Stomach (tissue), 4 donors: Measurements from ENCODE around the gene NCOA5.

ENCODE experiments used
- EP300 ChIP-seq: sonication (generic); formaldehyde crosslinking; IDR thresholded peaks from one replicate; pipeline ENCODE4 v1.6.1; 2017; ENCODE audit warnings: antibody characterized with exemption
- POLR2A ChIP-seq, 4 donors: fragments of 450-650 bp; IDR thresholded peaks; one replicate each; pipeline ENCODE4 v1.6.1; 2016; ENCODE audit warnings: antibody characterized with exemption in 4 of 4, control low read depth in 2 of 4, mild to moderate bottlenecking in 1 of 4, moderate library complexity in 1 of 4
- TF ChIP-seq, protein P1 (sequence below), 7 experiments: fragments of 450-650 bp in 4 of 7; fragments of 200-600 bp in 3 of 7; sonication (generic) in 3 of 7; IDR thresholded peaks; one replicate each; pipeline ENCODE4 v1.5.1; 2016 to 2019; ENCODE audit warnings: antibody characterized with exemption in 7 of 7, control low read depth in 2 of 7, mild to moderate bottlenecking in 1 of 7

GRCh38 chr20:46122071-46122470, 32.3 kb upstream of the NCOA5 start:
- TF ChIP-seq, protein P1, sequence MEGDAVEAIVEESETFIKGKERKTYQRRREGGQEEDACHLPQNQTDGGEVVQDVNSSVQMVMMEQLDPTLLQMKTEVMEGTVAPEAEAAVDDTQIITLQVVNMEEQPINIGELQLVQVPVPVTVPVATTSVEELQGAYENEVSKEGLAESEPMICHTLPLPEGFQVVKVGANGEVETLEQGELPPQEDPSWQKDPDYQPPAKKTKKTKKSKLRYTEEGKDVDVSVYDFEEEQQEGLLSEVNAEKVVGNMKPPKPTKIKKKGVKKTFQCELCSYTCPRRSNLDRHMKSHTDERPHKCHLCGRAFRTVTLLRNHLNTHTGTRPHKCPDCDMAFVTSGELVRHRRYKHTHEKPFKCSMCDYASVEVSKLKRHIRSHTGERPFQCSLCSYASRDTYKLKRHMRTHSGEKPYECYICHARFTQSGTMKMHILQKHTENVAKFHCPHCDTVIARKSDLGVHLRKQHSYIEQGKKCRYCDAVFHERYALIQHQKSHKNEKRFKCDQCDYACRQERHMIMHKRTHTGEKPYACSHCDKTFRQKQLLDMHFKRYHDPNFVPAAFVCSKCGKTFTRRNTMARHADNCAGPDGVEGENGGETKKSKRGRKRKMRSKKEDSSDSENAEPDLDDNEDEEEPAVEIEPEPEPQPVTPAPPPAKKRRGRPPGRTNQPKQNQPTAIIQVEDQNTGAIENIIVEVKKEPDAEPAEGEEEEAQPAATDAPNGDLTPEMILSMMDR (IDR thresholded peaks at IDR 0.05), result no peak
- TF ChIP-seq EP300 (no peak), POLR2A (IDR thresholded peaks at IDR 0.05) (no peak)
